SK-N-SH (cell line): ENCODE measurements around the gene KCNJ4.
"Not testable (repeated sequence)": the region's sequence is repeated elsewhere in the genome, so short reads cannot be mapped to it uniquely, and the experiment has no call there.

ENCODE experiments used
- CHD2 ChIP-seq: fragments of 150-350 bp; IDR thresholded peaks from 2 replicates; pipeline ENCODE4 v1.6.1; 2018; ENCODE audit warnings: low read length; ENCODE audit not compliant: partially characterized antibody
- CTCF ChIP-seq: fragments of 200-600 bp; sonication (generic); IDR thresholded peaks from 2 replicates; pipeline ENCODE4 v1.6.1; 2017; ENCODE audit warnings: antibody characterized with exemption, mild to moderate bottlenecking, moderate library complexity
- EP300 ChIP-seq, 2 experiments: IDR thresholded peaks; 2 replicates each; pipeline versions ENCODE4 v1.4.0 to v1.6.1; 2012; ENCODE audit warnings: borderline replicate concordance in 1 of 2, low read depth in 1 of 2, low read length in 1 of 2
- FOXJ3 ChIP-seq: sonication (generic); formaldehyde crosslinking; IDR thresholded peaks from 2 replicates; pipeline ENCODE4 v1.5.1; 2020; ENCODE audit warnings: mild to moderate bottlenecking, missing genetic modification reagents
- FOXM1 ChIP-seq: IDR thresholded peaks from 2 replicates; pipeline ENCODE4 v1.4.0; 2012; ENCODE audit warnings: low read depth, mild to moderate bottlenecking
- MAX ChIP-seq: IDR thresholded peaks from 2 replicates; pipeline ENCODE4 v1.4.0; 2012; ENCODE audit warnings: low read depth
- NRF1 ChIP-seq: IDR thresholded peaks from 2 replicates; pipeline ENCODE4 v1.6.1; 2012; ENCODE audit warnings: low read depth, mild to moderate bottlenecking, low read length
- RFX5 ChIP-seq: IDR thresholded peaks from 2 replicates; pipeline ENCODE4 v1.6.1; 2012; ENCODE audit warnings: mild to moderate bottlenecking, improper control_type of control experiment, low read length
- SIN3A ChIP-seq: IDR thresholded peaks from 2 replicates; pipeline ENCODE4 v1.6.1; 2012; ENCODE audit warnings: low read depth, mild to moderate bottlenecking, low read length, moderate library complexity, borderline replicate concordance
- TAF1 ChIP-seq: IDR thresholded peaks from 2 replicates; pipeline ENCODE4 v1.6.1; 2012; ENCODE audit warnings: low read depth, mild to moderate bottlenecking, low read length, moderate library complexity, borderline replicate concordance
- YY1 ChIP-seq: IDR thresholded peaks from 2 replicates; pipeline ENCODE4 v1.4.0; 2012; ENCODE audit warnings: low read depth, mild to moderate bottlenecking

- not testable (repeated sequence) for TF ChIP-seq YY1; CTCF; NRF1; MAX; FOXJ3 (CRISPR knock-in tag); RFX5; TAF1; FOXM1; CHD2; SIN3A; EP300 (IDR thresholded peaks at IDR 0.05; ENCODE audit: borderline replicate concordance in 1 of 2, low read depth in 1 of 2, low read length in 1 of 2)
Measured at GRCh38 chr22:38409916-38410315, 45.1 kb downstream of the KCNJ4 start.
